GM21447 (cell line): ENCODE data around the gene SNX1.
A peak's percentile ranks its signal among the peaks of the same experiment; 100 is the strongest.

Experiments used
- ATAC-seq: cut with Tn5 transposase; IDR thresholded peaks from one replicate; pipeline ENCODE4 v1.9.1; 2021; ENCODE audit not compliant: unreplicated experiment

Gene SNX1

DNA sequence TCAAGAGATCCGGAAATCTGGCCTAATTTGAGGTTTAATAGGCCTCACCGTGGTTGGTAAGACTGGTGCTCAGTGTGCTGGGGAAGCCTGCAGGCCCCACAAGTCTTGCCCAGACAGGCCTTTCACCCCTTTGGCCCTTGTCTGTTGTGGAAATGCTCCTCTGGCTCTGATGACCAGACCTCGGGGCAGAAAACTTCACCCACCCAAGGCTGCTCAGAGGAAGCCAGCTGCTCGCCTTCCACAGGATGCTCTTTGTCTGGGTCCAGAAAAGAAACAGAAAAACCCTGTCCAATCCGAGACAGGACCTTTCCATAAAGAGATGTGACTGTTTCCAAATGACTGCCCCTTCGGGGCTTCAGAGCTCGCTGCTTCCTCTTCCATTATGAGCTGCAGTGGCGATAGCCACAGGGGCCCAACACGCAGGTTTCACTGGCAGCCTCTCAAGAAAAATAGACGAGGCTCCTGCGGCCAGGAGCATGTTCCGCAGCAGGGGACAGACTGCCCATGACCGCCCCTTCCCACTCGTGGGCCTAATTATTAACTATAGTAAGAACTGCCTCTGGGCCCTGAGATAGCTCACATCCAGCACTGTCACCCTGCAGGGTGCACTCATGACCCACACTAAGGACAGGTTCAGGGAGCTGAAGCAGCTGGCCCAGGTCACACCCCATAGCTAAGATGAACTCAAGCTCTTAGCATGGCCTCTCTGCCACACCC is 48.9 kb downstream of the SNX1 start:
- peak; percentile 67 for ATAC-seq

DNA sequence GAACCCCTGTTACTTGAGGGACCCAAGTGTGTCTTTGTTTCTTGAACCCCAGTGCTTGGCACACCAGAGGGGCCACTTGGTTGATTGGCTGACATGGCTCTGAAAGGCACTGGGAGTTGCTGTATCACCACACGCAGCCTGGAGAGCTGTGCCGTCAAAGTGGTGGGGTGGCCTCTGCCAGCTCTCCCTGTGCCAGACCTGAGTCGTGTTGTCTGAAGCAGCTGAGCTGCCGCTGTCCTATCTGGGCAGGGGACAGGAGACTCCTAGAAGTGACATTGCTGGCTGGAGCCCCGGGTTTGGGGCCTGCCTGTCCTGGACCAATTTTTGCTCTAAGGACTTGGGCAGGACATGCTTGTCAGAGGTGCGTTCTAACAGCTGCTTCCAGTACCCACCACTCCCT is 50.3 kb downstream of the SNX1 start:
- ATAC-seq = no peak

DNA sequence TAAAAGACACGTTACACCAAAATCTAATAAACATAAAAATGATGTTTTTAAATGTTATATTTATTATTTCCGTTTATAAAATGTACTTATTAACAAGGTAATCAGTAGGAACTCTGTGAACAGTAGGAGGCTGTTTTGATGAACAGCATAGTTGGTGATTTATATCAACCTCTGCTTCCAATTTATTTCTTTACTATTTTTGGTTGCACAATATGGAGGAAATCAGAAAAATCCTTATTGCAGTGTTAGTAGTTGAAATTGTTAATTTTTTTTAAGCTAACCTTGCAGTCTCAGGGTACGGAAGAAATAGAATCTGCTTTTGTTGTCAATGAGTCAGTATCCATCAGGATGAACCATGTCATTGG is 50.7 kb downstream of the SNX1 start:
- ATAC-seq = no peak

DNA sequence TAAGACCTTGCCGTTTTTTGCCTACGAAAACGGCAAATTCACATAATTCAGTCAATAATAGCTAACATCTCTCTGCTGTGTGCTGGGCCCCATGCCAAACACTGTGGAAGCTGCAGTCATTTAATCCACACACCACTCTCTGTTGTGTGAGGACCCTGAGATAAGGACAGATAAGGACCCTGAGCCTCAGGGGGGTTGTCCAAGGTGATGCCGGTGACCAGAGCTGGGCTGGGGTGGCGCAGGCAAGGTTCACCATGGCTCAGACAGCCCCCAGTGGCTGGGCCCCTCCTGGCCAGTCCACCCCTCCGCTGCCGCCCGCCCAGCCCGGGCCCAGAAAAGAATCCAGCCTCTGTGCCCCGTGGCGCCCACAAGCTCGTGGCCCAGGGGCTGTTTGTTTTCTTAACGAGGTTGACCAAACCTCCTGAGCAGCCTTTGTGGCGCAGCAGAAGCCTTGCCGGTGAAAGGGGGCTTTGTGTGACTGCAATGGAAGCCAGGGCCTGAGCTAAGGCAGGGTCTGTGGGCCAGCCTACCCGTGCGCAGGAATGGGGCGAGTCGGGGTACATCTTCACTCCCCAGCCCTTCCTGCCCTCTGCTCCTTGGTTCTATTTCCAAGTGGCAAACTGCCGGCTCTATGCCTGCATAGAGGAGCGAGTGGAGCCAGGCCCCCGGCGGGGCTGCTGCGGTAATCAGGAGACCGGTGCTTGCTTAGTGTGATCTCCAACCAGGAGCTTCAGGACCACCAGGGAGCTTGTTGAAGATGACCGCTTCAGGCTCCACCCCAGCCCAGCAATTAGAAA is 51.3 kb downstream of the SNX1 start:
- ATAC-seq = no peak

DNA sequence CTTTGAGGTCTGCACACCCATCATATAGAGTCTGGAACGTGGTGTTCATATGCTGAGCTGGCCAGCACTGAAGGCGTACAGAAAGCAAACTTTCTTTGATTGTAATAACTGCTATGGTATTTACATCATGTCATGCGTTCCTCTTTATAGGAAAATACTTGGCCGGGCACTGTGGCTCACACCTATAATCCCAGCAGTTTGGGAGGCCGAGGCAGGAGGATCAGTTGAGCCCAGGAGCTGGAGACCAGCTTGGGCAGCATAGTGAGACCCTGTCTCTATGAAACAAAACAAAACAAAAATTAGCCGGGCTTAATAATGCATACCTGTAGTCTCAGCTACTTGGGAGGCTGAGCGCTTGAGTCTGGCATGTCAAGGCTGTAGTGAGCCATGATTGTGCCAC is 52.4 kb downstream of the SNX1 start:
- no peak for ATAC-seq

DNA sequence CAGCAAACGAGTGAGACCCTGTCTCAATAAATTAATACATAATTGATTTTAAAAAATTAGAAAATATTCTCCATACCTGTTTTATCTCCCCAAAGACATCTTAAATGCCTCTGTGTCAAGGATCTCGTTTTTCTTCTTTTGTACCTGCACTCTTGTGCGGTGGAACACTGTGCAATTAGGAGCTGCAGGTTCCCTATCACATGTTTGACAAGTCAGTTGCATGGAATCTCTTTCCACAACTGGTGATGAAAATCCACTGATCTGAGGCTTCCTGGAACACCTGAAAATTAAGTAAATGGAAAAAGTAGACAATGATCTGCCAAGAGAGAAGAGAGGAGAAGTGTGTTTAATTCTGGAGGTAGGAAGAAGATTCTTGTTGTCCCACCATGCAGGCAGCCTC is 52.8 kb downstream of the SNX1 start:
- ATAC-seq = no peak

DNA sequence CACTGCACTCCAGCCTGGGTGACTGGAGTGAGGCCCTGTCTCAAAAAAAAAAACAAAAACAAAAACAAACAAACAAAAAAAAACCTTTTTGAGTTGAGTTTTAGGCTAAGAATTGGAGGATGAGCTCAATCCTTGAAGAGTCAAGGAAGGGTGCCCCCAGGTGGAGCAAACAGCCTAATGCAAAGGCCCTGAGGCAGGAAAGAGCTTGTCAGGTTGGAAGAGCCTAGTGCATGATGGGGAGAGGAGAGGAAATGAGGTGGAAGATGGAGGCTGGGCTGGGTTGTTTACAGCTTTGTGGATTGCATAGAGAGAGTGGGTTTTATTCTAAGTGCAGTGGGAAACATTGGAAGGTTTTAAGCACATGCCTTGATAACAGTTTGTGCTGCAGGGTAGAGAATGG is 53.6 kb downstream of the SNX1 start:
- no peak for ATAC-seq

DNA sequence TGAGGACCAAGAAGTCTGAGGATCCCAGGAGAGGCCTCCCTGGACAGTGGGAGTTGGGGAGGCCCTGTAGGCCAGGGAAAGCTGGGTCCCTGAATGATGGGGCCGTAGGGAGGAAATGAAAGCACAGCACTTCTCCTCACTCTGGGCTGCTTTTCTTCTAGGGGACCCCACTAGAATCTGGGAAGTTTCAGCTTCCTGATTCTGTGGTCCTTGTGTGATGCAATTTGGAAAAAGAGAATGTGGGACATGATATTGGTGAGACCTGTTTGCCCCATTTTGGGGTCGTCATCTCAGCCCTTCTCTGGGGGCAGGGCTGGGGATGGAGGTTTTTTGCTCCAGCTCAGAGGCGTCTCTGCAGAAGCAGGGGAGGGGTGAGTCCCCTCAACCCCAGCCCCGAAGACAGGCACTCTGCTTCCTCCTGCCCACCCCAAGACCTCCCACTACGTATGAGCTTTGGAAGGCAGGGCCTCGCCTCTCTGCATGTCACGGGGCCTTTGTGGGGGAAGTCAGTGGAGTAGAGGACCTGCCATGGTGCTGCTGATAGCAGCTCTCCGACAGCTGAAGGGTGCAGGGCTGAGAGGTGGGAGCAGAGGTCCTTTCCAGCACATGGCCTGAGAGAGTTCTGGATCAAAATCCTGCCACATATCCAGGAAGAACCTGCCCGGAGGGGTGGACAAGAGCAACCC is 54.3 kb downstream of the SNX1 start:
- no peak for ATAC-seq

DNA sequence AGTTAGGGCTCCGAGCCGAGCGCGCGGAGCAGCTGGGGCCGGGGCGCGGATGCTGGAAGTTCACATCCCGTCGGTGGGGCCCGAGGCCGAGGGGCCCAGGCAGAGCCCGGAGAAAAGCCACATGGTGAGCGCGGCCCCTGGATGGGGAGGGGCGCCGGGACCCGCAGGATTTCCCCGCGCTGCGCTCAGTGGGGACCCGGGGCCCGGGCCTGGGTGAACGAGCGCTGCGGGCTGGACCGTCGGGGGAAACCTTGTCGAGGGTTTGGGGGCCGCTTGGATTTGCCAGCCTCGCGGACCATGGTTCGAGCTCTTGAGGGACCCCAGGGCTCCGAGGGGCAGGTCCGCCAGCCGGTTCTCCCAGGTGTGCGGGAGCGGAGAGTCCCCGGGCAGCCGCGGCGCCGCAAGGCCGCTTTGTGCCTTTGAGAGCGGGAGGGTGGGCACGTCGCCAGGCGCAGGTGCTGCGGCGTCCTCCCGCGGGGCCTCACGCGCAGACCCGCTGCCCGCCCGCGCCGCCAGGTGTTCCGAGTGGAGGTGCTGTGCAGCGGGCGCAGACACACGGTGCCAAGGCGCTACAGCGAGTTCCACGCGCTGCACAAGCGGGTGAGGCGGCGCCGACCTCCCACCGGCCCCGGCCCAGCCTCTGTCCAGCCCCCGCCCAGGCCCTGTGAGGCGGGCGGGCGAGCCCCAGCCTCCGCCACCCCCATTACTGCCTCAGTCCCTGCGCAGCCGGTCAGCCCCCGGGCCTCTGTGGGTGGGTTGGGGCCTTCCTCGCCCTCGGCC is 56.1 kb downstream of the SNX1 start, which contains the start of gene SNX22:
TSS of gene SNX22 (plus strand) at position 5 of the 780 bp plus-strand sequence. CDS start at position 50, 45 bp downstream.
- ATAC-seq = no peak

DNA sequence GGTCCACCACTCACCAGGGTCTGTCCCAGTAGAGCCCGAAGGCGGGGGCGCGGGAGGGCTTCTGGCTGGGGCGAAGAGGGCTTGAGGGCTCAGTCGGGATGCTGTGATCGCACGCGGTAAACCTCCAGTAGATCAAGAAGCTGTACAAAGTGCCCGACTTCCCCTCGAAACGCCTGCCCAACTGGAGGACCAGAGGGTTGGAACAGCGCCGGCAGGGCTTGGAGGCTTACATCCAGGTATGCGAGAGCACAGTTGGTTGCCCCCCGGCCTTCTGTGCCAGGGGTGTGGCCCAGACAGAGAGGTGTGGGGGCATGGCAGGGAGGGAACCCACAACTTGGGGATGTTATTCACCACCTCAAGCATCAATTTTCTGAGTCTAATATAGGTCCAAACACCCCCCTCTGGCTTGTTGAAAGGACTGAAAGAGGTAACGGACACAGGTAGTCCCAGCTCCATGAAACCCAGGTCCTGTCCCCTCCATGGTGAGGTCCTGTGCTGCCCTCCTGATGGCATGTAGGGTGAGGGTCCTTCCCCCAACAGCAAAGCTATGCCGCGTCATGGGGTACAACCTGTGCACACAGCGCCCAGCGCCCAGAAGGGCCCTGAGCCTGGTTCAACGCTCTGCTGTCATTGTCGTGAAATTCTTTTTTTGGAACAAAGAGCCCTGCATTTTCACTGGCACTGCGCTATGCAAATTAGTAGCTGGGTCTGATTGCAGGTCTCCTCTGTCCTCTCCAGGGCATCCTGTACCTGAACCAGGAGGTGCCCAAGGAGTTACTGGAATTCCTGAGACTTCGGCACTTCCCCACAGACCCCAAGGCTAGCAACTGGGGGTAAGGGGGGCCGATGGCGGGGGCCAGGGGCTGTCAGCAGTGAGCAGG is 57.0 kb downstream of the SNX1 start:
- peak; percentile 26 for ATAC-seq

DNA sequence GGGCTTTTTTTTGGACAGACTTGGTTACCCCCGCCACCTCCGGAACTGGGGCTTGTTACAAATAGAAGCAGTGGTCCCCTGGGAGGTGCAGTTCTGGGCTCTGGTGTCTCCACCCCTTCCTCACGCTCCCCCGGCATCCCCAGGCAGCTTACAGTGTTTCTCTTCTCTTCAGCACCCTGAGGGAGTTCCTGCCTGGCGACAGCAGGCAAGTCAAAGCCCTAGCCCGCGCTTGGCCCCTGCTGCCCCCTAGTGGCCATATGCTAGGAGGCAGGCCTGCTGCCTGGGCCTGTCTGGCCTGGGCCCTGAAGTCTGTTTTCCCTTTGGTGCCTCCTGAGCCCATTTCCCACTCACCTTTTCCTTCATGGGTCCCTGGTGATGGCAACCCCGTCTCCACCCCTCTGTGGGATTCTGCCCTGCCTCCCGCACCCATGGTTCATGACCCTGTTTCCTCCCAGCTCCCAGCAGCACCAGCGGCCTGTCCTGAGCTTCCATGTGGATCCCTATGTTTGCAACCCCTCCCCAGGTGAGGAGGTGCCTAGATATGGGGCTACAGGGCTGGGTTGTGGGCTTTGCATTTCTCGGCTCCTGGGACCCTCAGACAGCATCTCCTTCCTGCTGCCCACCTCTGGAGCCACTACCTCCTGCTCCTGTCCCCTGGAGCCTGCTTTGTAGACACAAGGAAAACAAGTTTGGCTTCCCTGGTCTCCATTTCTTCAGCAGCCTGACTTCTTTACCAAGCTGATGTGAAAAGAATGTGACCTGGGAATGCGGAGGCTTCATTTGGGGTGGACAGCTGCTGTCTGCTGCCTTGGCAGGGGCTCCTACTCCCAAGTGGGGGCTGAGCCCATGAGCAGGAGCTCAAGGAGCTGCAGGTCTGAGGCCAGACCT is 57.9 kb downstream of the SNX1 start:
- ATAC-seq = peak; percentile 56

DNA sequence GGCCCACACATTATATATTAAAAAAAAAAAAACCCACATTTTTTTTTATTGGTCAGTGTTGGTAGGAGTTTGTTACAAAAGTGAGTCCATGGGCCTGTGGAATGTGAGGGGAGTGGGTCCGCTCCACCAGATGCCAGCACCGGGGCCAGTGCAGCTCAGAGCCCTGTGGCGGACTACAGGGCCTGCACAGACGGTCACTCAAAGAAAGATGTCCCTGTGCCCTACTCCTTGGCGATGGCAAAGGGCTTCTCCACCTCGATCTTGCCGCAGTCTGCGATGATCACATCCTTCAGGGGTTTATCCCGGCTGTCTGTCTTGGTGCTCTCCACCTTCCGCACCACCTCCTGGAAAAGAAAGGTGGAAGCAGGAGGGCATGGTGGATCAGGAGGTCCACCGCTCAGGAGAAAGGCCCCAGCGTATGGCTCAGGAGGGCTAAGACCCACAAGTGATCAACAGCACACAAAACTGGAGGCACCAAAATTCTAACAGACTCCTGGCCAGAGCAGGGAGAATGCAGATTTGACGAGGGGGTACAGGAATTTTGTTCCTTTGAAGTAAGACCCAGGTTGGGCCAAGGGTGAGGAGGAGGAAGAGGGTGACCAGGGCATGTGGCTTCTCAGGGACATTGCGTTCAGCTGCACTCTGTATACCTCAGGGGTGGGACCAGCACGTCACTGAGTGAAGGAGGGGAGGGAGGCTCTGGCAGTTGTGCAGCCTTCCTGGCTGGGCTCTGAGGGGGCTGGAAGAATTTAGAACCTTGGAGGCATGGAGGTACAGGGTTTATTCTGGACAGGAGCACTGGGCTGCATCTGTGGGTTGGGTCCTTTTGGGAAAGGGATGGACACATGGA is 60.2 kb downstream of the SNX1 start:
- ATAC-seq = no peak

DNA sequence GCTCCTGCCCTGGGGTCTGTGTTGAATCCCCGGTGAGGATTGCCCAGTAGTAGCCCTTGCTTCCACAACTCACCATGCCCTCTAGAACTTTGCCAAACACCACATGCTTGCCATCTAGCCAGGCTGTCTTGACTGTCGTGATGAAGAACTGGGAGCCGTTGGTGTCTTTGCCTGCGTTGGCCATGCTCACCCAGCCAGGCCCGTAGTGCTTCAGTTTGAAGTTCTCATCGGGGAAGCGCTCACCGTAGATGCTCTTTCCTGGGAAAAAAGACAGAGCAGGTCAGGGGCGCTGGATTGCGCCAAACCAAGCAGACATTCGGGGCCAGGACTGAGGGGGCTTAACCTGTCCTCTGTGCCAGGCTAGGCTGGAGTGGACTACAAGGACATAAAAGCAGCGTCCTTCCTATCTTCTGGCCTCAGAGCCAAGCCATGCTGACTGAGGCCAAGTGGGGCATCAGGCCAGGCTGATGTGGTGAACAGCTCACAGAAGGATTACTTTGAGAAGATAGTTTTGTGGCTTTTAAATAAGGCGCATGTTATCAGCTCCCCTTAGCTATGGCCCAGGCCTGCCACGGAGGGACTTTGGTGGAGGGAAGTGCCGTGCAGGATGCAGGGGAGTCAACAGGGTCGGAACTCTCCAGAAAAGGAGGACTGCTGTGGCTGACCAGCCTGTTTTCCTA is 61.0 kb downstream of the SNX1 start:
- no peak for ATAC-seq

DNA sequence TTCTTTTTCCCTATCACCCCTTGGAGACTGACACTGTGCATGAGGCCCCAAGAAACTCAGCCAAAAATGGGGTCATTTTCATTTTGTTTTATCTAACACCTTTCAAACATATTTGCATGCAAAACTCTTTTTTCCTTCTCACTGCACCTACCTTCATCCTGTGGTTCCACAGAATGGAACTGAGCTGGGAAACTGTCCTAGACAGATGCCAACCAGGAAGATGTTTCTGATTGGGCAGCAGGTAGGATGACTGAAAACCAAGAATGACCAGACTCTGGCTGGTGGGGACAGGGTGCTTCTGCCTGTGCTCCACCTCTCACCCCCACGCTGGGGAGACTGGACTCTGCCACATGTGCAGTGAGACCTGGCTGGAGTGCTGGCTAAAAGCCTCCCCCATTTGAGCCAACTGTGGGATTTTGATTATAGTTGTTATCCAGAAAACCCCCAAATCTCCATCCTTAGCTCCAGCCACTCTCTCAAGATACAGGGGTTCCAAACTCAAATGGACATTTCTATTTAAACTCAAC is 61.9 kb downstream of the SNX1 start:
- no peak for ATAC-seq

DNA sequence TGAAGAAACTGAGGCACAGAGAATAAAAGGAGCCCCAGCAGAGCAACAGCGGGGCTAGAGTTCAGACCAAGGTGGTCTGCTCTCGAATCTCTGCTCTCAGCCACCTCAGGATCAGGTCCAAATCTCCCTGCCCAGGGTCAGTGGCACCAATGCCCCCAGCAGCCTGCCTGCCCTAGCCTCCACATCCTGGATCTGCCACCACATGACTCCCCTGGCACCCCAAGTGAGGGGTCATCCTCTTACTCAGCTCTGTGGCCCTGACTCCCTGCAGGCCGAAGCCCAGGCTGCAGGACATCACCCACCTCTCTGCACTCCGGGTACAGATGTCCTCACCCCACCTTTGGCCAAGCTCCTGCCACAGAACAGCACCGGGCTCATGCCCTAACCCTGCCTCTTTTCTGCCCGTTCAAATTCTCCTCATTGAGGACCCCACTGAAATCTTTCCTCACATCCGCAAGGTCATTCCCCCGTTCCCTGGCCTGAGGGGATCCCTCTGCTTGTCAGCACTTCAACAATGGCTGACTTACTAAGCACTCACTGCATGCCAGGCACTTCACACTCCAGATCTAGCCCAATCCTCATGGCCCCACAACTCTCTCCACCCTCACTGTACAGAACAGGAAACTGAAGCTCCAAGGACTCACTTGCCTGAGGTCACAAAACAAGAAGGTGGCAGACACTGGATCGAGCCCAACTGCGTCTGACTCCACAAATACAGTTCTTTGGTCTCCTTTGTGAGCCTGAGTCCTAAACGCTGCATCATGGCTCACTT is 62.8 kb downstream of the SNX1 start:
- no peak for ATAC-seq

DNA sequence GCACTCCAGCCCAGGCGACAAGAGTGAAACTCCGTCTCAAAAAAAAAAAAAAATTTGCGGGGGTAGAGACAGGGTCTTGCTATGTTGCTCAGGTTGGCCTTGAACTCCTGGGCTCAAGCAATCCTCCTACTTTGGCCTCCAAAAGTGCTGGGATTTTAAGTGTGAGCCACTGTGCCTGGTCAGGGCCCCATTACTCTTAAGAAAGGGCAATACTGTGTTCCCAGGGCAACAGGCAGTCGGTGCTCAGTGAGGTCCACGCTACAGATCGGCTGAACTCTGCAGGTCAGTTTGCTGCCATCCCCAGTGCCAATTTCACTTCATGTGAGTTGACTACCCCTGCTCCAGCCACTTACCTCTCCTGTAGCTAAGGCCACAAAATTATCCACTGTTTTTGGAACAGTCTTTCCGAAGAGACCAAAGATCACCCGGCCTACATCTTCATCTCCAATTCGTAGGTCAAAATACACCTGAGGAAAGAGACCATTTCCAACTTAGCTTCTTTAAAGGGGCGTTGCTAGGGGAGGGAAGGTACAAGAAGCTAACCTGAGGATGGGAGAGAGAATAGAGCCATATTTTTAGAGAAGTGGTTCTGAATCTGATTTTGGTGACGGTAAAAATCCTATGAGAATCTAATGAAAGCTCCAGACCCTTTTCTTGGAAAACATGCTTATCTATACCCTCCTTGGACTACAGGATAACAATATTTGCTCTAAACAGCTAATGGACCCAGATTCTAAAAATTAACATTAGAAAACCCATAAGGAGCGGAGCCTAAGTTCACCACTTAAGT is 66.1 kb downstream of the SNX1 start:
- no peak for ATAC-seq
